ENCODE measurements around the gene CMSS1. TPM values are rescaled to one million over a fixed set of nuclear protein-coding genes. Genes with fewer than 3 reads are reported as not detected.
A peak's percentile ranks its signal among the peaks of the same experiment; 100 is the strongest.
"Not testable (repeated sequence)": the region's sequence is repeated elsewhere in the genome, so short reads cannot be mapped to it uniquely, and the experiment has no call there.

Gene CMSS1
- polyA plus RNA-seq, 12 donors = 21.0 to 39.9 (median 29.5) TPM; not detected in 1

DNA sequence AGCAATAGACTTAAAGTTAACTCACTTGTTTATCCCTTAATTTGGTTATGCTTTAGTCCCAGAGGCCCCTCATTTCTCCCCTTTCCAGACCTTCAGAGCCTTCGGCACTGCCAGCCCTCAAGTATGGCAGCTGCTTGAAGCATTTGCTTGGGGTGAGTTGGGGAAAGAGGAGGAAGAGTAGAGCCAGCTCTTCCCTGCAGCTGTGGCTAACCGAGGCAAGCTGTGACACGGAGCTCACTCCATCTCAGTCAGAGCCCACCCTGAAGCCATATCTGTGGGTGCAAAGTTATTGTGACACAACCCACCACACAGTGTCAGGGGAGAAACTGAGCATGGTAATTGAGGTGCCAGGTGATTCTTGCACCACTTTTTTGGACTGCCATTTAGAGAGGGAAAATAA lies 230.6 kb downstream of the CMSS1 start:
- DNase-seq = no peak

DNA sequence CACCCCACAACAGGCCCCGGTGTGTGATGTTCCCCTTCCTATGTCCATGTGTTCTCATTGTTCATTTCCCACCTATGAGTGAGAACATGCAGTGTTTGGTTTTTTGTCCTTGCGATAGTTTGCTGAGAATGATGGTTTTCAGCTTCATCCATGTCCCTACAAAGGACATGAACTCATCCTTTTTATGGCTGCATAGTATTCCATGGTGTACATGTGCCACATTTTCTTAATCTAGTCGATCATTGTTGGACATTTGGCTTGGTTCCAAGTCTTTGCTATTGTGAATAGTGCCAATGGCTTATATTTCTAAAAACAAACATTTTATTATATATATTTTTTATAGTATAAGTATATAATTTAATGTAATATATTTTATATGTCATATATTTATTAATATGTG lies 233.9 kb downstream of the CMSS1 start:
- not testable (repeated sequence) for DNase-seq

DNA sequence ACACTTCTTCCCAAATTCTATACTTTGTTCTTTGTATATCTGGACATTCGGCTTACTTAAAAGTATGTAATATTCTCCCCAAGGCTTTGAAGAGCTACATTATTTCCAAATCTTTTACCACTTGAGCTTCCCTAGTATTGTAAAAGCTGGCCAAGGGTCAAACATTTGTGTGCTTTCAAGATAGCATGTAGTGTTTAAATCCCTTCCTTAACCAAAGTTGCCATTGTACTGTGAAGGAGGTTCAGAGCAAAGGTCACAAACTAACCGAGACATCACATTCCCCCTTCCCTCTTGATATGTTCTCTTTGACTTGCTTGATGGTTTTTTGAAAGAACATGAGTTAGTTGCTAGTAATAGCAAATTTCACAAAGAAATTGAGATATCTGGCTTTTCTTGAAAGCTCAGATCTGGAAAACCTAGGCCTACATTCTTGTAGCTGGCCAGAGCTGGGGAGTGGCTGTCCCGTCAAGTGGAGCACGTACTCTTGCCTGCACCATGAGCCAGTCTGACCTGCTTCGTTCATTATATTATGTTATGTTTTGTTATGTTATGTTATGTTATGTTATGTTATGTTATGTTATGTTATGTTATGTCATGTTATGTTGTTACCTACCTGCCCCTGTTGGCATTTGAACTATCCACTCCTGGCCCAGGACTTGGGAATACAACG lies 236.4 kb downstream of the CMSS1 start:
- no peak for DNase-seq

DNA sequence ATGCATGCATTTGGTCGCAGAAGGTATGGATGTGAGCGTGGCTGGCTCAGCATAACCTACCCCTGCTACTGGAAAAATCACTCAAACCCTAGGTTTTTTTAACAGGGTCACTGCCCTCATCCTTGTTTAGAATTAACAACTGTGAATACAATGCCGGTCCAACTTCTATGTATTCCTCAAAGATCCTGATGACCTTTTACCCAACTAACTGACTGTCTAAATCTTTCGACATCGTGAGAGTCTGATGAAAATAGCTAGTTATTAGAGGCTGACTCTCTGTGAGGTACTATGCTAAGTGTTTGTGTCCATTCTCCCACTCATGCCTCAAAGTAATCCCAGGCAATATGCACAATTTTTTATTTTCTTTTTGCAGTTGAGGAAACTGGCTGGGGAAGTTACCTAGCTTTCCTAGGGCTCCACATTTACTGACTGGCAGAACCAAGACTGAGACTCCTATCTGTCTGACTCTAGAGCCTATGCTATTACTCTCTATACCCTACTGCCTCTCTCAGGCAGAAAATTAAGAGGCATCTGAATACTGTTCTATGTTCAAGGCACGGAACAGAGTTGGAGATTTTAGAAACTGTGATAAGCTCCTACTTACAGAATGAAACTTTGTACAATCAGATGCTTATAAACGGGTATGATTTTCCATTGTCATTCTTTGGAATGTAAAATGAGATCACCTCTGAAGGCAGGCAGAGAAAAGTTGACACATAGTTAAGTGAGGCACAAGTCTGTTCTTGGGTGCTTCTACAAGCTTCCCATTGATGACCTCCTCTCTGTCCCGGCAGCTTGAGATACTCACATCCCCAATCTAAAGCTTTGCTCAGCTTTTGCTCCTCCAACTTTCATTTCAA lies 240.3 kb downstream of the CMSS1 start:
- no peak for DNase-seq

- DNase-seq = no peak
Measured at GRCh38 chr3:100059472-100059871, 241.8 kb downstream of the CMSS1 start.

GRCh38 chr3:100060685-100061484 lies 243.2 kb downstream of the CMSS1 start:
- no peak for DNase-seq

- no peak for DNase-seq
Measured at GRCh38 chr3:100062665-100063064, 245.0 kb downstream of the CMSS1 start.

GRCh38 chr3:100063929-100064461 lies 246.3 kb downstream of the CMSS1 start:
- DNase-seq = no peak

- DNase-seq = no peak
Measured at GRCh38 chr3:100067589-100067988, 249.9 kb downstream of the CMSS1 start.

GRCh38 chr3:100068826-100069225 lies 251.2 kb downstream of the CMSS1 start:
- DNase-seq = peak; percentile 72

- DNase-seq = no peak
Measured at GRCh38 chr3:100069472-100069871, 251.8 kb downstream of the CMSS1 start.

GRCh38 chr3:100072326-100073048 lies 254.8 kb downstream of the CMSS1 start:
- no peak for DNase-seq

GRCh38 chr3:100073049-100073713 lies 255.5 kb downstream of the CMSS1 start:
- no peak for DNase-seq

DNA sequence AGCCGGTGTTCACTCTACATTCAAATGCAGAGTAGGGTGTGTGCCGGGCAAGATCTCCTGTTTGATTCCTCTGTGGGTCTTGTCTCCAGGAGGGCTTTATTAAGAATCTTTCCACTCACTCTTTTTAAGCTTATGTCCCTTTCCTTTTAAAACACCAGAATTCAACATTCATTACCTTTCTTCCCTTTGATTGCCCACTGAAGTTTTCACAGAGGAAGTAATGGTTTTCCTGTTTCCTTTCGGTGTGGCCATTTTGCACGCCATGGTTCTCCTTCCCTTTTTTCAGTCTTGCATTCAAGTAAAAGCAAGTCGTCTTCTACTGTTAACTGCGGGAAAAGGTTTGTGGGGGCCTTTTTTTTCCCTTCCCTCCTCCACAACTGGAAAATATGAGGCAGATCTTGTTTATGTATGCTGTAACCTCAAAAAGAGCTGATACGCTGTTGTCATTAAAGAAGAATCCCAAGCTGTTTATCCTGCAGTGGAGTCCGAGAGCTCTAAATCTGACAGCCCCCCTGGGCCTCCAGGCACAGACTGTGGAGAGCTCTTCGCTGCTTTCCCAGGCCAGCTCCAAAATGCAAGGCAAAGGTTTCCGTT lies 256.1 kb downstream of the CMSS1 start:
- peak; percentile 84 for DNase-seq

DNA sequence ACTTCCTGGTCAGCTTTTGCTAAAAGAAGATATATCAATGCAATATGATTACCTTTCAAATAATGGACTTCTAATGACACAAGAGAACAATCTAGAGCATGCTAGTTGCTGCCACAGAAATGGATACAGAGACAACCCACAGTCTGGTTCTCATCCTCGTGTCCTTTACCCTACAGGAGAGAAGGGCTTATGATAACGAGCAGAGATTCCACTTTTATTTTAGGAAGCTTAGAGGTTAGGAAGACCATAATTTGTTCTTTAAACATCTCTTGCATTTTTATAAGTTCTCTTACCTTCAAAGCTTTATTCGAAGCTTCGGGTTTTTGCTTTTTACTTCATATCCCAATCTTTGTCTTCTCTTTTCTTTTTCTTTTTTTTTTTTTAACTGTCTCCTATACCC lies 257.5 kb downstream of the CMSS1 start:
- DNase-seq = no peak

DNA sequence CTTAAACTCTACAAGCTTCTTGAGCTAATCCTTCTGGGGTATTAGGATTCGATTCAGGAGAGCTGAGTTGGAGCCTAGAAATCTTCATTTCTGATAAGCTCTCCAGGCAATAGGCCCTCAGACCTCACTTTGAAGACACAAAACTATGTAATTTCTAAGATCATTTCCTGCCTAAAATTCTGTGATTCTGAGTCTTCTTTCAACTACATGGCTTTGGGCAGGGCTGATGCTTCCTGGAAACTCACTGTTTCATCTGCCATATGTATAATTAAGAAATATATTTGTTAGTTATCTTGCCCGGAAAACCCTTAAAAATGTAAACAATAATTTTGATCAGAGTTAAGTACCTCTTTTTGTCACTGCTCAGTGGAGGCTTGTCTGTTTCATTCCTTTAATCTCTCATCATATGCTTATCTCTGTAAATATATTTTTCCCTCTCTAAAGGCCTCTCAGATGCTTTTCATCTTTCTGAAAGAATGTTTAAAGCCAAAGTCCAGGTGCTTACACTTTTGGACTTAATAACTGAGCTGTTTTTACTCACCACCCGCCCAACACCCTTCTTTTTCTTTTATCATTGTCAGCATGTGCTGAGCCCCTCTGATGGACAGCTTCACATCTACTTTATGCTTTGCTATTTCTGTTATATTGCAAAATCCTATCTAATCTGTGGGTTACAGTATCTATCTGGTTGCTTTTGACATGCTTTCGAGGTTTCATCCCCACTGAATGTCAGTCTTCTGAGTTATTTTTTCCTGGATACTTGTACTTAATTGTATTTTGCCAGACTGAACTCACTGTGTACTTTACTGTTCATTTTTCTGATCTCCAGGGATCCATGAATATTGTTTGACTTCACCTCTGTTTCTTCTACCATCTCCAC lies 258.4 kb downstream of the CMSS1 start:
- no peak for DNase-seq

GRCh38 chr3:100076731-100077529 lies 259.3 kb downstream of the CMSS1 start:
- peak; percentile 63 for DNase-seq

GRCh38 chr3:100079328-100079727 lies 261.7 kb downstream of the CMSS1 start:
- no peak for DNase-seq

GRCh38 chr3:100080573-100080972 lies 262.9 kb downstream of the CMSS1 start:
- DNase-seq = no peak
